IPS-20b (cell line): ENCODE measurements around the gene FMNL3.
A peak's percentile ranks its signal among the peaks of the same experiment; 100 is the strongest.

Experiments used
- H3K27ac ChIP-seq: one replicate; pipeline ENCODE4 v1.5.1; 2013; ENCODE audit warnings: low read length
- H3K27me3 ChIP-seq: 2 replicates; pipeline ENCODE4 v1.6.1; 2013; ENCODE audit warnings: mild to moderate bottlenecking, low read length, inconsistent platforms; ENCODE audit not compliant: insufficient read depth
- H3K36me3 ChIP-seq: 2 replicates; pipeline ENCODE4 v1.6.1; 2013; ENCODE audit warnings: low read depth, mild to moderate bottlenecking, inconsistent platforms, low read length, moderate library complexity; ENCODE audit not compliant: insufficient read depth
- H3K4me1 ChIP-seq: 2 replicates; pipeline ENCODE4 v1.6.1; 2013; ENCODE audit warnings: mild to moderate bottlenecking, control low read depth, inconsistent platforms, low read length, moderate library complexity; ENCODE audit not compliant: insufficient read depth
- H3K4me3 ChIP-seq: 2 replicates; pipeline ENCODE4 v1.5.1; 2013; ENCODE audit warnings: mild to moderate bottlenecking, low read length, inconsistent platforms
- H3K9ac ChIP-seq: 2 replicates; pipeline ENCODE4 v1.6.1; 2013; ENCODE audit warnings: low read depth, mild to moderate bottlenecking, inconsistent platforms, low read length, moderate library complexity
- H3K9me3 ChIP-seq: 2 replicates; pipeline ENCODE4 v1.6.1; 2013; ENCODE audit warnings: mild to moderate bottlenecking, low read depth, low read length, inconsistent platforms; ENCODE audit not compliant: insufficient read depth

FMNL3 gene

DNA sequence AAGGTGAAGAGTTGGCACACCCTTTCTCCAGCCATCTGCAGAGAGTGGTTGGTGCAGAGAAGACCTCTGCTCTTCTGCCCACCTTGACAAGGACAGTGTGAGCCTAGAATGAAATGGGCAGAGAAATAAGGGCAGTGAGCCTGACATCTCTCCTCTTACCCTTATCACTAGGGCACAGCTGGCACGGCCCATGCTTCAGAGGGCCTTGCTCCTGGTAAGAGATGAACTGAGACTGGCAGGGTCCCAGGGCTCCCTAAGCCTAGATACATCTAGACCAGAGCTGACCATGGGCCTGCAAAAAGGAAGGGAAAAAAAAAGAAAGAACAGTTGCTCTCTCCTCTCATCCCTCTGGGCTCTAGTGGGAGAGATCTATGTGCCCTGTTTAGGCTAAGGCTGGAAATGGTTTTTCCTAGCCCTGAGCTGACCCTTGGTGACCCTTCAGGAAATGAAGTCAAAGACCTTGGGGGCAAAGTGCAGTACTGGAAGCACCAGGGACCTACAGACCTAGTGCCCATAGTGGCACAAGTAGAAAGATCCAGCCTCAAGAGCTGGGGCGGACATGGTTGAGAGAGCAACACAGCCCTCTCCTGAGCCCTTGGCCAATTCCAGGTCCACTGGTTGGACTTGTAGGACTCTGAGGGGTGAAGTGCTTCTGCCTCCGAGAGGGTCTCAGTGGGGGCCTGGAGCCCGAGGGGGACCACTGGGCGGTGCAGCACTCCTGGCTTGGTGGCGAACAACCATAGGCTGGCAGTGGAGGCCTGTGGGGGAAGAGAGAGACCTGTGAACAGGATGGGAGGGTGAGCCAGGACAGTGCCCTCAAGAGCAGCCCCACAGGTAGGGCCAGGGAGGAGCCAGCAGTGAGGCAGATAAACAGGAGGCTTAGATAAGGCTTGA is 61.8 kb downstream of the FMNL3 start:
- no peak overlapping the region for H3K9ac ChIP-seq
- H3K9me3 ChIP-seq = no peaks in the 10 kb centered on the region
- no peaks in the 10 kb centered on the region for H3K27me3 ChIP-seq
- no peak overlapping the region for H3K4me3 ChIP-seq
- peaks cover 75% of the 10 kb centered on the region for H3K36me3 ChIP-seq
- no peak overlapping the region for H3K27ac ChIP-seq
- H3K4me1 ChIP-seq = no peaks in the 10 kb centered on the region

DNA sequence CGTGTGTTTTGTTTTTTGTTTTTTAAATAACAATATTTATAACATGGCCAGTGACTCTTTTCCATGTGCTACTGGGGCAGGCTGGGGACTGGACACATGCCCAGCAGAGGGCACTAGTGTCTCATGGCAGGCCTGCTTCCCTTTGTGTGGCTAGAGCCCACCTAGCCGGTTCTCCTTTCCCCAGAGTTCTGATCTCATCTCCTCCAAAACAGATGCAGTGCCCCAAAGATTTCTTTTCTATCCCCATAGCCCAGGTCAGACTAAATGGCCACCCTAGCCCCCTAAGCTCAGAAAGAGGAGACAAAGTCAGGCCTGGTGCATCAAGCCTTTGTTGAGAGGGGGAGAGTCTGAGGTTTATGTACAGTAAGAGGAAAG is 62.6 kb downstream of the FMNL3 start:
- Histone ChIP-seq H3K36me3 (peaks cover 67% of the 10 kb centered on the region), H3K9ac (peak overlapping the region; percentile 52; the same call in 1 of the 2 replicates), H3K9me3 (no peaks in the 10 kb centered on the region), H3K4me3 (no peak overlapping the region), H3K27me3 (no peaks in the 10 kb centered on the region), H3K27ac (no peak overlapping the region), H3K4me1 (no peaks in the 10 kb centered on the region)

DNA sequence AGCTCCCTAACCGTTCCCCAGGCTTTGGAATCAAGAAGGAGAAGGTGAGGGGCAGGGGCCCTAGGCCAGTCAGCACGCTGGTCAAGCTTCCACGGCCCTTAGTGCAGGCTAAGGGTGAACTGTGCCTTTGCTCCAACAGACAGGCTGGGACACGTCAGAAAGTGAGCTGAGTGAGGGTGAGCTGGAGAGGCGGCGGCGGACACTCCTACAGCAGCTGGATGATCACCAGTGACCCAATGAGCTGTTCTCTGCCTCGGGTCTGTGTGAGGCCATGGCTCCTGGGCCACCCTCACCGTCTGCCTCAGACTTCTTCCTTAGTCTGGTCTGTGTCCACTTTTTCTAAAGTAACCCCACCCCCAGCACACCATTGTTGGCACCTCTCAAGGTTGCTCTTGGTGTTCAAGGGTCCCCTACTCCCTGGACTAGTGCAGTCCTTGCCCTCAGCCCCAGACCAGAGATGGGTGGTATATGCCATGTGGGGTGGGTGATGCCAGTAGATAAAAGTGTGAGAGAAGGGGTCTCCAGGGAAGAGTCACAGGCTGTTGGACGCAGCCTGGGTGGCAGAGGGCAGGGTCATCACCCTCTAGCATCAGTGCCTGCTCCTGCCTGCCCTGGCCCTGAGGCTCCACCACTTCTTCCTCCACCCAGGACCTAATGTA is 63.1 kb downstream of the FMNL3 start:
- Histone ChIP-seq H3K9me3 (no peaks in the 10 kb centered on the region), H3K4me1 (no peaks in the 10 kb centered on the region), H3K4me3 (no peak overlapping the region), H3K27me3 (no peaks in the 10 kb centered on the region), H3K9ac (no peak overlapping the region), H3K36me3 (peaks cover 62% of the 10 kb centered on the region), H3K27ac (no peak overlapping the region)

DNA sequence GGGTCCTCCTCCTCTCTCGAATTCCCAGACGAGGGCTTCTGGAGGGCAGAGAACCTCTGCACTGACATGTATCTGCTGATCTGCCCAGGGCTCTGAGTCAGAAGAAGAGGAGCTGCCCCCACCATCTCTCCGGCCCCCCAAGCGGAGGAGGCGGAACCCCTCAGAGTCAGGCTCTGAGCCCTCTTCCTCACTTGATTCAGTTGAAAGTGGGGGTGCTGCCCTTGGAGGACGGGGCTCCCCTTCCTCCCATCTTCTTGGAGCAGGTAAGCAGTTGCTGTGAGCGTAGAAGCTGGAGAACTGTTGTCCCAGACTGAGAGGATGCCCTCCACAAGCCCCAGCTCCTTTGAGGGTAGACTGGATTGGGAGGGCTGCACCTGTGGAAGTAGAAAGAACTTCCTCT is 64.1 kb downstream of the FMNL3 start:
- Histone ChIP-seq H3K9ac (no peak overlapping the region), H3K36me3 (peaks cover 58% of the 10 kb centered on the region), H3K4me3 (no peak overlapping the region), H3K4me1 (no peaks in the 10 kb centered on the region), H3K27ac (no peak overlapping the region), H3K9me3 (no peaks in the 10 kb centered on the region), H3K27me3 (no peaks in the 10 kb centered on the region)

DNA sequence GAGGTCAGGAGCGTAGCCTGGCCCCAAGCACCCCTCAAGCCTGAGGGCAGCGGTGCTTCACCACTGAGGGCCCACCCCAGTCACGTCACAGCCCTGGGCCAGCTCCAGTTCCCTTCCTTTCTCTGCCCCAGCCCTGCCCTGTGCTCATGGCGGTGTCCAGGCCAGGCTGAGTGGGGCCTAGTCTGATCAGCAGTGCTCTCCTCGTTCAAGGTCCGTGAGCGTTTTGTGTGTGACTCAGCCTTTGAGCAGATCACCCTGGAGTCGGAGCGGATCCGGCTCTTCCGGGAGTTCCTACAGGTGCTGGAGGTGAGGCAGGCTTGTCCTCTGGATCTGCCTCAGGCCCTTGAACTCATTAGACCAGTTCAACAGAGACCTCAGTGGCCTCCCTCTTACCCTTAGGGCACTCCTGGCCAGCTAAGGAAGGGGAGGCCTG is 64.8 kb downstream of the FMNL3 start:
- Histone ChIP-seq H3K36me3 (peaks cover 56% of the 10 kb centered on the region), H3K27ac (no peak overlapping the region), H3K9ac (no peak overlapping the region), H3K27me3 (no peaks in the 10 kb centered on the region), H3K4me1 (peaks cover 2% of the 10 kb centered on the region), H3K9me3 (no peaks in the 10 kb centered on the region), H3K4me3 (no peak overlapping the region)

DNA sequence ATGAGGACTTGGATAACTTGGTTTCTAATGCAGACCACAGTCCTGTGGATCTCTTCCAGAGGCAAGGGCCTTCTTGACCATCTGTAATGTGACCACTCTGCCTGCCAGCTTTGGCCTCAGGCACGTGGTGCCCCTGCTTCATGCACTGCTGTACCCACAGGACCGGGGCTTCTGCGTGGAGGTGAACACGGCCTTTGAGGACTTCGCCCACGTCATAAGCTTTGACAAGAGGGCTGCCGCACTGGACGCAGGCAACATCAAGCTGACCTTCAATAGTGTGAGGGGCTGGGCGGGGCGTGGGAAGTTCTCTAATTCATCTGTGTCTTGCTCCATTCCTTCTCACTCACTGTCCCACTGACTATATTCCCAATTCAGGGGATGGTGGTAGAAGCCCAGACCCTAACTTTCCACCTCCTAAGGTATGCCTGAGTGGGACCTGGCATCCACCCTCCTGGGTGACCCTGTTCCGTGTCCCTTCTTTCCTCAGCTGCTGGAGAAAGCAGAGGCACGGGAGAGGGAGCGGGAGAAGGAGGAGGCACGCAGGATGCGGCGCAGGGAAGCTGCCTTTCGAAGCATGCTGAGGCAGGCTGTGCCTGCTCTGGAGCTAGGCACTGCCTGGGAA is 65.3 kb downstream of the FMNL3 start:
- Histone ChIP-seq H3K27me3 (no peaks in the 10 kb centered on the region), H3K9ac (no peak overlapping the region), H3K4me3 (no peak overlapping the region), H3K4me1 (peaks cover 7% of the 10 kb centered on the region), H3K36me3 (peaks cover 51% of the 10 kb centered on the region), H3K9me3 (no peaks in the 10 kb centered on the region), H3K27ac (no peak overlapping the region)

DNA sequence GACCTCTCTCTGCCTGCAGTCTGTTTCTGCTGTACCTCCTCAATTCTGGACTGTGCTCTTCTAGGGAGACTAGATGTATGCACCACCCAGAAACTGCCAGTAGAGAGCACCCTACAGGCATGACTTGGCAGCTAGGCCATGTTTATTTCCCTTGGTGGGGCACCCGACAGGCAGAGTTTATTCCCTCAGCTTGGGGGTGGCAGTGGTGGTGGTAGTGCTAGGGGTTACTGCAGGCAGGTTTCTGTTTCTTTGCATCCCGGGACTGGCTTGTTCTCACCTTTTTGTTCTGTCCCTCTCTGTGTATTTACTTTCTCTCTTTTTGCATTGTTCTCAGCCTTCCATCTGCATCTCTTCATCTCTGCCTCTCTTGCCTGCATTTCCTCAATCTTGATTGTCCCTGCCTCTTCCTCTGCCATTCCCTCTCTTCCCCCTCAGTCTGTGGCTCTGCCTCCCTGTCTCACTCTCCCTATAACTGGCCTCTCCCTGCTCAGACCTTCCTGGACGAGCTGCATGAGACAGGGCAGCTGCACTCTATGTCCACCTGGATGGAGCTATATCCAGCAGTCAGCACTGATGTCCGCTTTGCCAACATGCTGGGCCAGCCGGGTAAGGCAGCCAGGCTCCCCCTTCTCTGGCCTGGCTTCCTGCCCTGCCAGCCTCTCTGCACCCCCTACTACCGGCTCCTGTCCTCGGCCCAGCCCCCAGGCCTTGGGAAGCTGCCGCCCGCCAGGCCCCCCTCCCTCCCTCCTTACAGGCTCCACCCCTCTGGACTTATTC is 70.0 kb downstream of the FMNL3 start:
- Histone ChIP-seq H3K27me3 (no peaks in the 10 kb centered on the region), H3K36me3 (peaks cover 11% of the 10 kb centered on the region), H3K4me3 (peak overlapping the region; percentile 28; the same call in 1 of the 2 replicates), H3K27ac (peak overlapping the region; percentile 82), H3K9ac (peak overlapping the region; percentile 67; the same call in 1 of the 2 replicates), H3K4me1 (peaks cover 7% of the 10 kb centered on the region), H3K9me3 (no peaks in the 10 kb centered on the region)

DNA sequence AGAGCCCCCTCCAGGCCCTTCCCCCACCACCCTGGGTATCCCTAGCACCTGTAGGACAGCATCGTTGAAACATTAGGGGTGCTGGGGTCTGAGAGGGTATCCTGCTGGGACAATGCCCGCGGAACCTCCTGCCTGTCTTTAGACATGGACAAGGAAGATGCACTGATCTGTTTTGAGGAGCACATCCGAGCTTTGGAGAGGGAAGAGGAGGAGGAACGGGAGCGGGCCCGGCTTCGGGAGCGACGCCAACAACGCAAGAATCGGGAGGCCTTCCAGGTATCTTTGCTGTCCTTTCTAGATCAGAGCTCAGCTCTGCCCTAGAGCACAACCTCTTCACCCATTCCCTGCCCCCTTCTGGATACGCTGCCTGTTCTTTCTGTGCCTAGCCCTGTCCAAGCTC is 70.6 kb downstream of the FMNL3 start:
- Histone ChIP-seq H3K36me3 (peaks cover 17% of the 10 kb centered on the region), H3K9me3 (no peaks in the 10 kb centered on the region), H3K27ac (no peak overlapping the region), H3K4me3 (no peak overlapping the region), H3K27me3 (no peaks in the 10 kb centered on the region), H3K4me1 (peaks cover 7% of the 10 kb centered on the region), H3K9ac (no peak overlapping the region)

DNA sequence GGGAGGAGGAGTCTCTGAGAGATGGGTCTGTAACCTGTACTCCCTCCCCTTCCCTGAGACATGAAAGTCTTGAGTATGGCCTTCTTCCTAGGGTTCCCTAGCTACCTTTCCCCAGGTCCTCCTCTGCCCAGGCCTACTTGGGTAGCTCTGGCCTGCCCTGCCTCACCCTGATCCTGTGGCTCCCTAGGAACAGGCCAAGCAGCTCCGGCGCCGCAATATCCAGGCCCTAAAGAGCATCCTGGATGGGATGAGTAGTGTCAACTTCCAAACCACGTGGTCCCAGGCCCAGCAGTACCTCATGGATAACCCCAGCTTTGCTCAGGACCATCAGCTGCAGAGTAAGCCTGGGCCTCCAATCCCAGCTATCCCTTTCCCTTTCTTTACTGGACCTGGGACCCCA is 71.5 kb downstream of the FMNL3 start:
- Histone ChIP-seq H3K4me1 (peaks cover 7% of the 10 kb centered on the region), H3K27ac (no peak overlapping the region), H3K27me3 (no peaks in the 10 kb centered on the region), H3K9ac (no peak overlapping the region), H3K9me3 (no peaks in the 10 kb centered on the region), H3K4me3 (no peak overlapping the region), H3K36me3 (peaks cover 19% of the 10 kb centered on the region)

DNA sequence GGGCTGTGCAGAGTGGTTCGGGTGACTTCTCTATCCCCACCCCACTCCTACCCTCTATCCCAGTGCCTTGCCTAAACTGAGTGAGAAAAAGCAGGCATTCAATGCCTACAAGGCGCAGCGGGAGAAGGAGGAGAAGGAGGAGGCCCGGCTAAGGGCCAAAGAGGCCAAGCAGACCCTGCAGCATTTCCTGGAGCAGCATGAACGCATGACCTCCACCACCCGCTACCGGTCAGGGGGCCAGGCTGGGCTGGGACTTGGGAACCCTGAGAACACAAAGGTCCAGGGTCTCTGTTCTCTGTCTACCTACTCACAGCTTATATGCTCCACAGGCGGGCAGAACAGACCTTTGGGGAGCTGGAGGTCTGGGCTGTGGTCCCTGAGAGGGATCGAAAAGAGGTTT is 72.2 kb downstream of the FMNL3 start:
- Histone ChIP-seq H3K4me1 (peaks cover 7% of the 10 kb centered on the region), H3K27me3 (no peaks in the 10 kb centered on the region)

DNA sequence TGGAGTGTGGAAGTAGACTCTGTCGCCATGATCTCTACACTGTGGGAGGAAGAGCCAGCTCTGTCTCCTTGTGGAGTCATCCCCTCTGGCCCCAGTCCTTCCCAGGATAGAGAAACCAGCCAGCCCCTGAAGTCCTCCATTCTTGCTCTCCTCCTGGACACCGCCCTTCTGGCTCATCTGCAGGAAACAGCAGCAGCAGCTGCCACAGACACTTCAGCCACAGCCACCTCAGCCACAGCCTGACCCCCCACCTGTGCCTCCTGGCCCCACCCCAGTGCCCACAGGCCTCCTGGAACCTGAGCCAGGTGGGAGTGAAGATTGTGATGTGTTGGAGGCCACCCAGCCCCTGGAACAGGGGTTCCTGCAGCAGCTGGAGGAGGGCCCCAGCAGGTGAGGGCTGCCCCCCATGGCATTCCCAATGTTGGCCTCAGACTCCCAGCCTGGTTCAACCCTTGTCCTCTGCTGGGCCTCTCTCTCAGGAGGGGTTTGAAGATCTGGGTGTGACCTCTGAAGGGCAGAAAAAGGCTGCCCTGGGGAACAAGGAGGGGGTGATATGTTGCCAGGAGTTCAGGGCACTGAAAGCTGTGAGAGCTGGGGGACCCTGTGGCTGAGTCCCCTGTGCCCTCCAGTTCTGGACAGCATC is 73.4 kb downstream of the FMNL3 start:
- H3K4me1 ChIP-seq = peaks cover 7% of the 10 kb centered on the region
- H3K36me3 ChIP-seq = peaks cover 19% of the 10 kb centered on the region

More for the DNA sequence above, 72.2 kb downstream of the FMNL3 start:
- Histone ChIP-seq H3K36me3 (peaks cover 19% of the 10 kb centered on the region), H3K9me3 (no peaks in the 10 kb centered on the region), H3K4me3 (no peak overlapping the region), H3K27ac (no peak overlapping the region), H3K9ac (no peak overlapping the region)

More for the DNA sequence above, 73.4 kb downstream of the FMNL3 start:
- Histone ChIP-seq H3K27me3 (no peaks in the 10 kb centered on the region), H3K9ac (no peak overlapping the region), H3K9me3 (no peaks in the 10 kb centered on the region), H3K4me3 (no peak overlapping the region), H3K27ac (no peak overlapping the region)
